Measurements from ENCODE around the gene RGS21.
"Not testable (repeated sequence)": the region's sequence is repeated elsewhere in the genome, so short reads cannot be mapped to it uniquely, and the experiment has no call there.

RGS21 gene

GRCh38 chr1:192316942-192317450 is at the start of gene RGS21:
Gene RGS21, plus strand, starts transcription at chr1:192316992. Its CDS starts 26,045 bp downstream, at chr1:192343037.
- no peak for DNase-seq (ENCODE audit: low read depth in 2 of 2)

DNA sequence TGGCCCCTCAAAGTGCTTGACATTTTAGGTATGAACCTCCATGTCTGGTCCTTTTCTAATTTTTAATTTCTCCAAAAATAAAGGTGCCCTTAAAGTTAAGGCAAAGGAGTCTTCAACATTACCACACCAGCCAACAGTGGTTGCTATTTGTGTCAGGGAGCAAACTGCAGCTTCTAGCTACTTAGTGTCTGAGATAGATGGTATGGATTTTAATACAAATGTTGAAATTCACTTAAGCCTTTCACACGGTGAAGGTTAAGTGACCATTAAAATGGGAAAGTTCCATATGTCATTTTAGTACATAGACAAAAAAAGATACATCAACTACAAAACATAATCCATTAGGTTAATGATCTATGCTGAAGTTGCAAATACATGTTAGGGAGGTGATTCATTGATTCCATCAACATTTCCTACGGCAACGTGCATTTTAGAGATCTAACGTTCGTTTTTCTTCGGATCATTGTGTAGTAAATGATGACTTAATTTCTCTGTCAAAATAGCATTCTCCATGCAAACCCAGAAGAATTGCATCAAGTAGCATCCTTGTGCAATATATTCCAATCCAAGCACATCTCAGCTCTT is 48.2 kb upstream of the RGS21 start:
- no peak for DNase-seq (ENCODE audit: low read depth in 2 of 2)

GRCh38 chr1:192270398-192270797 is 46.4 kb upstream of the RGS21 start:
- no peak for DNase-seq (ENCODE audit: low read depth in 2 of 2)

DNA sequence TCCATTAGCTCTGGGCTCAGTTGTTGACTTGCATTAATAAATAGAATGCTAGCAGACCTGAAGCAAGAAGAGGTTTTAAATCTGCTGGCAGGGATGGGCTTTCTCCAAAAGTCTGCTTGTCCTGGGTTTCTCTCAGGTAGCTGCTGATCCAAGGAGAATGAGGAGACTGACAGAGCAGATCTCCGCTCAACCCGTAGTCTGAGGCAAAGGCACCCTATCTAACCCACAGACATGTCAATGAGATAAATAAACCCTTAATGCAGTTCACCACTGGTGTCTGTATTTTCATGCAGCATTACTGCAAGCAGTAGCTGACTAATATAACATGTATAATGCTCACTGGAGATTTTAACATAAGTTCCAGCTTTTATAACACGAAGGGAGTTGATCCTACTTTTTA is 44.1 kb upstream of the RGS21 start:
- DNase-seq (ENCODE audit: low read depth in 2 of 2), result no peak

DNA sequence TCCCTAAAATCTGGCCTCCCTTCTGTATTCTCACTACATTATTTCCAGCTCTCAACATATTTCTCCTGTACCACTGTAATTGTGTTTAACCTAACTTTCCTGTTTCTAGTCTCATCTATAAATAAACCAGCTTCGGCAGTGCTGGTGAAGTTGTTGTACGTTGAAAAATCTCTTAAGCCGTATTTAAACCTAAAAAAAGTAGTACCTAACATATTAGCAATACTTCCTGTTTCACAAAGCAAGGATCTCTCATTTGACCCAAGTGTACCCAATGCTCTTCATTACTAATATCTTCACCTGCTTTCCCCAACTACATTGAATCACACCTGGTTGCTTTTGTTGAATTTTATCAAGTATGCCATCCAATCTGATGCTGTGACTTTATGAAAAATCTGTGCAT is 42.2 kb upstream of the RGS21 start:
- no peak for DNase-seq (ENCODE audit: low read depth in 2 of 2)

DNA sequence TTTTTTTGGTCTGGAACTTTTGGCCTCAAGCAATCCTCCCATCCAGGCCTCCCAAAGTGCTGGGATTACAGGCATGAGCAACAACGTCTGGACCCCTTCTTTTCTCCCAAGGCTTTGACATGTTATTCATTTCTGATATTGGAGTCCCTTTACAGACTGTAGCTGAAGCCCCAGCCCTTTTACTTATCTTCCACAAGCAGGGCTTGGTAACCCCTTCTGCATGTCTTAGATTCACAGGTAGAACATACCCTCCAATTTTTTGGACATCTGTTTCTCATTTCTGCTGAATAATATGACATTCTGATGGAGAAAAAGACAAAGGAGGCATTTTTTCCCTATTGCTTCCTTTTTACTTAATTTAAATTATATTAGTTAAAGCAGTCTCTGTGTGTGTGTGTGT is 39.2 kb upstream of the RGS21 start:
- no peak for DNase-seq (ENCODE audit: low read depth in 2 of 2)

DNA sequence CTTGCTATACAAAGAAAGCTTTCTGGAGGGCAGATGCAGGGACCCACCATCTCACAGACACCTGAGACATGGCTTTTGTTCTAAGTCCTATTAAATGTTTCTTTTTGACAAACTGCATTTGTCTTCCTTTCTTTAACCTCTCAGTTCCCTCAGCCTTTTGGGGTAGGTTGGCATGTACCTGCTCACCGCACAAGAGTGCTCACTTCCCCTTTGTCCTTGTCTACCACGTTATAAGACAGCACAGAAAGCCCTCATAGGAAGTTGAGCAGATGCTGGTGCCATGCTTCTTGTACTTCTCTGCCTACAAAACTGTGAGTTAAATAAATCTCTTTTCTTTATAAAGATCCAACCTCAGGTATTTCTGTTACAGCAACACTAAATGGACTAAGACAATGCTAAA is 31.9 kb upstream of the RGS21 start:
- DNase-seq (ENCODE audit: low read depth in 2 of 2), result no peak

DNA sequence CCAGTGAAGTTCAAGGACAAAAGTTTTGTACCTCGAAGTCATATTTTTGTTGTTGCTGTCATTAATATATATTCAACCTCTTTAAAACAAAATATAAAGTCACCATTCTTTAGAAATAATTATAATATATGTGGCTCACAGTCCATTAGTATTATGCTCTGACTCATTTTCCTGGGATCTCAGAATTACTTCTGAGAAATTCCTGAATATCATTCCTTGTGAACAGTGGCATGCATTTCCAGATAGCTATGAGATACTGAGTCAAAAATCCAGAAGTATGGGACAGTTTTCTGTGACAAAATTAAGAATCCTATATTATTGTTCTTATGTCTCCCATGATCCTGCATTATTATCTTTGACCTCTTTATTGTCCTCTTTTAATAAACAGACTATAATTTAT is 13.8 kb upstream of the RGS21 start:
- DNase-seq (ENCODE audit: low read depth in 2 of 2), result no peak

- DNase-seq (ENCODE audit: low read depth in 2 of 2), result not testable (repeated sequence)
These were observed 8.5 kb upstream of the RGS21 start for GRCh38 chr1:192308314-192308713.

GRCh38 chr1:192311281-192311680 is 5.5 kb upstream of the RGS21 start:
- DNase-seq (ENCODE audit: low read depth in 2 of 2), result no peak

- DNase-seq (ENCODE audit: low read depth in 2 of 2), result no peak
These were observed 11.2 kb downstream of the RGS21 start for GRCh38 chr1:192327997-192328396.

DNA sequence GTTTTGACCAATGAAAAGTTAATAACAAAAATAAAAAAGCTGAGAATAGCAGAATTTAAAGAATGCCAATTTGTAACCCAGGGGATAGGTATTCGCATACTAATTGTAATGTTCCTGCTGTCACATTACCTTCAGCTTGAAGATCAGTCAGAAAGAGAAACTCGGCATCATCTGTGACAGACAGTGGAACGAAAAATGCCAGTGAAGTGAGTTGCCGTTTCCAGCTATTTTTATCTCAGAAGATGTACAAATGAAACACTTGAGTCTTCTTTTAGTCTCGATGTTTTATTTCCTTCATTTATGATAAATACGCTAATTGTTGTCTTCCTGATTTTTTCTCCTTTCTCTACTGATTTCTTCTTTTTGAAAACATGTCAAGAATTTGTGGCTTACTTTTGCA is 26.1 kb downstream of the RGS21 start:
- no peak for DNase-seq (ENCODE audit: low read depth in 2 of 2)

GRCh38 chr1:192343344-192343743 is 26.6 kb downstream of the RGS21 start:
- no peak for DNase-seq (ENCODE audit: low read depth in 2 of 2)

GRCh38 chr1:192349314-192349713 is 32.5 kb downstream of the RGS21 start:
- no peak for DNase-seq (ENCODE audit: low read depth in 2 of 2)

DNA sequence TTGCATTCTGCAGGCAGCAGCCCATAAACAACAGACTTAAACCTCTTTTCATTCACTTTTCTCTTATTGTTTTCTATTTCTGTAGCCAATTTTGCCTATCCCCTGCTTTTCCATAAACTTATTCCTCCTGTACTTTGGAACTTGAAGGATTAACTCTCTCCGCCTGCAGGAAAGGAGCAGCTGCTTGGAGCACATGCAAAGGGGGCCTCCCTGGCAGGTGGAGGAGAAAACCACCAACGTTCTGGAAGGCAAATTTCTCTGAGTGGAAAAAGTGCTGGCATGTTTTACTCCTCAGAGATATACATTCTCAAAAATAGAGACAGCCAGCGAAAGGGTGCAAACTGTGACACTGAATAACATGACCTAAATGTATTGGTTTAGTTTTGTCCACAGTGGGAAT is 33.6 kb downstream of the RGS21 start:
- DNase-seq (ENCODE audit: low read depth in 2 of 2), result no peak

DNA sequence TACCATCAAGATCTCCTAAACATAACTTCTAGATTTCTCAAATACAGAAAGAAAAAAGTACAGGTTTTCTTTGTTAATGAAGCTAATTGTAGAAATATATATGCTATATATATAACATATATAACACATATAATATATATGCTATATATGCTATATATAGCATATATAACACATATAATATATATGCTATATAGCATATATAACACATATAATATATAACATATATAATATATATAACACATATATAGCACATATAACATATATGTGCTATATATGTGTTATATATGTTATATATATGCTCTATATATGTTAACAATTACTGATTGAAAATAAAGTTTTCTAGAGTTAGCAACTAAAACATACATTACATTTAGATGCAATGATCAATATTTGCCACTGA is 34.8 kb downstream of the RGS21 start:
- DNase-seq (ENCODE audit: low read depth in 2 of 2), result no peak

DNA sequence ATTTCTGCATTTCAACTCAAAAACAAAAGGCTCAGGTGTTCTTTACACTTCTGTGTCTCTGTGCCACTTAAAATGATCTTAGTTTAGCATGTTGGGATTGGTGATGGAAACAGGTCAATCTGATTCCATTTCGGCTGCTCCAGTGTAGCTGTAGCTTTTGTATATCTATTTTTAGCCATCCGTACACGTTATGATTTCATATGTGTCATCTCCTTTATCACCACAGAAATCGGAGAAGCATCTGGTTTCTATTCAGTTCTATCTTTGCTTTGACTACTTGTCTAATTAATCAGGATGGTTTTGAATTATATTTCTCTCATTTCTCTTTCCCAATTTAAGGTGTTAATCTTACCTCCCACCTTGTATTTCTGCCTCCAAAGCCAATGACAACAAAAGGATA is 41.1 kb downstream of the RGS21 start:
- no peak for DNase-seq (ENCODE audit: low read depth in 2 of 2)

- no peak for DNase-seq (ENCODE audit: low read depth in 2 of 2)
These were observed 41.6 kb downstream of the RGS21 start for GRCh38 chr1:192358402-192358801.

GRCh38 chr1:192358822-192359221 is 42.0 kb downstream of the RGS21 start:
- DNase-seq (ENCODE audit: low read depth in 2 of 2), result no peak

DNA sequence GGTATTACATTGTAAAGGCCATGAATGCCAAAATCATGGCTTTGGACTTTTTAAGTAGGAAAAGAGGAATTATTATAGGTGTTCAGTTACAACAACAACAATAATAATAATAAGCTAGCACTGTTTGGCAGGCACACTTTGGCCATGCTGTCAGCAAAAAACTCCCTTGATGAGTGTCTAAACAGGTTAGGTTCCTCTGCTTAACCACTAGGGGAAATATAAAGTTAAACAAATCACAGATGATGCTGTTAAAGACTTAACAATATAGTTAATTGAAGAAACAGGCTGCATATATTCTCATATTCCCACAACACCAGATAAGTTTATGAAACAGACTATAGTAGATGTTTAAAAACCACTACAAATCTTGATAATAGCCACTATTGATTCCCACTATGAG is 46.4 kb downstream of the RGS21 start:
- no peak for DNase-seq (ENCODE audit: low read depth in 2 of 2)

GRCh38 chr1:192367436-192367835 is 50.6 kb downstream of the RGS21 start:
- DNase-seq (ENCODE audit: low read depth in 2 of 2), result no peak

DNA sequence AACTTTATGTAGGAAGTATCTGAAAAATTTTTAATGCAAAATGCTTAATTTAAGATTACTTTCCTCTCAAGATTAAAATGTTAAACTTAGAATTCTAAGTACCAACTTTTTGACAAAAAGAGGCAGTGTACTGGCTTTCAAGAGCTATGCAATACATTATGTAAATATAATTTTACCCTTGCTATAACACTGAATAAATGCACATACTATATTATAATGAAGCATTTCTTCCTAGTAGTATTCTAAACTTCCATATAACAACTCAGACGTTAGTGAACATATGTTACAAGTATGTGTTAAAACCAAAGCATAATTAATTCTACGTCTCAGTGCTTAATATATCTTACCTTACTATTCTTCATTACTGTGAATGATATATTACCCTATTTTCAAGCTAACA is 58.5 kb downstream of the RGS21 start:
- DNase-seq (ENCODE audit: low read depth in 2 of 2), result no peak

GRCh38 chr1:192376374-192376773 is 59.6 kb downstream of the RGS21 start:
- no peak for DNase-seq (ENCODE audit: low read depth in 2 of 2)

DNA sequence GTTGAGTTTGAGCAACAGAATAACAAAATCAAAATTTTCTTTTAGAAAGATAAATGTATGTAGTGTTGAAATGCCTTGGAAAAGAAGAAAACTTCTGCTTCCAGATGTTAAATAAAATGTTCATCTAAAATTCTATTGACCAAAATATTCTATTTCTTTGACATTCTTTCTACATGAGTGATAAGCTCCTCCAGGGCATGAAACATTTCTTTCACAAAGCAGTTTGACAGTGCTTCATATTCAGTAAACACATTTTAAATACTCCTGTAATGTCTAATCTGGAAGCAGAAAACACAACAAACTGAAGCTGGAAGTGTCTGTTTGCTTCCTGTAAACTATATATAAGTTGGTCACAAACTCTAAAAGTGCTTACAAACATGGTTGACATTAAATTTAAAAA is 61.5 kb downstream of the RGS21 start:
- DNase-seq (ENCODE audit: low read depth in 2 of 2), result no peak
